GM19372 (cell line): ENCODE measurements around the gene RMND1.
"Not testable (repeated sequence)": the region's sequence is repeated elsewhere in the genome, so short reads cannot be mapped to it uniquely, and the experiment has no call there.

Source experiments
- ATAC-seq: cut with Tn5 transposase; IDR thresholded peaks from one replicate; pipeline ENCODE4 v1.9.1; 2021; ENCODE audit warnings: mild to moderate bottlenecking, low read depth, moderate library complexity; ENCODE audit not compliant: unreplicated experiment

RMND1 gene

DNA sequence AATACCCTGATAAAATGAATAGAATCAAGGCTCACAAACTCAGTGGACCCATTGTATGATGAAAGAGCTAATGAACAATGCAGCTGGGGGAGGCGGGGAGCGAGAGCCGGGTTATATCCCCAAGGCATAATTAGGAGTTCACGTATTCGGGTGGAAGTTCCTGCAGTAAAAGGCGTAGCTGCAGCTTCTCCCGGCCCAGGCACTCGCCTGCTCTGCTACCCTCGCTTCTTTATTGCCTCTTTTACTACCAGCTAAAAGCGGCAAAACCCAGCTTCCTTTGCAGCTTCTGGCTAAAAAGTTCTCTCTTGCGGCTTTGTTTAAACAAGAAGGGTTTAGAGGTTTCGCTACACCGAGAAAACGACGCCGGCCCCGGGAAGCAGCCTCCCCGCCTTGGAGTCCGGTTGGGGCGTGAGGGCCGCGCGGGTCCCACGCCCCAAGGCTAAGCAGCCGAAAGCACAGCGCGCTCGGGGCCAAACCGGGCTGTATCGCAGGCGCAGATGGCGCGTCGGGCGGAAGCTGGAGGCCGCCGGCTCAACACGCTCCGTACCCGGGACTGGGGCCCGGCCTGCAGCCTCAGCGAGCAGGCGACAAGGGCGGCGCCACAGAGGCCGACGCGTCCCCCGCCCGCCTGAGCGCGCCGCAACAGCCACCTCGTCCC is 62.2 kb downstream of the RMND1 start:
- ATAC-seq: peak; percentile 59

DNA sequence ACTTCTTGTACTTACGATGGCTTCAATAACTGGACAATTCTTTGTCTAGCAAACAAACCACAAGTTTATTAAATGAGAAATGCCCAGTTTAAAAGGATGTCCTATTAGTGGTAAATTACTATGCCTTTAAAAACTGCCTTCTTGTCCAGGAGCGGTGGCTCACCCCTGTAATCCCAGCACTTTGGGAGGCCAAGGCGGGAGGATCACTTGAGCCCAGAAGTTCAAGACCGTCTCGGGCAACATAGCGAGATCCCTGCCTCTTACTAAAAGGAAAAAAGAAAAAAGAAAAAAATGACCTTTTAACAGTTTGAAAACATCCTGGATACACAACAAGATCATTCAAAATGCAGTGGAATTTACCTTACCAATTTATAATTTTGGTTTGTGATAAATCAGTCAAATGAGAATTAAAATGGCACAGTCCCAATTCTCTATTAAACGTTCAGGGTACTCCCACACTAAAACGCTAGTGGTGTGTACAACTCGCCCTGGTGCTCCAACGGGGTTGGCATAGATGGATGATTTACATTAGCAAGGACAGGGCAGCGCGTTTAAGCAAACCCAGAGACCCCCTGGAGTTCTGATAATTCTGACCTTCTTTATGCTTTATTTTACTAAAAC is 62.8 kb downstream of the RMND1 start:
- no peak for ATAC-seq

DNA sequence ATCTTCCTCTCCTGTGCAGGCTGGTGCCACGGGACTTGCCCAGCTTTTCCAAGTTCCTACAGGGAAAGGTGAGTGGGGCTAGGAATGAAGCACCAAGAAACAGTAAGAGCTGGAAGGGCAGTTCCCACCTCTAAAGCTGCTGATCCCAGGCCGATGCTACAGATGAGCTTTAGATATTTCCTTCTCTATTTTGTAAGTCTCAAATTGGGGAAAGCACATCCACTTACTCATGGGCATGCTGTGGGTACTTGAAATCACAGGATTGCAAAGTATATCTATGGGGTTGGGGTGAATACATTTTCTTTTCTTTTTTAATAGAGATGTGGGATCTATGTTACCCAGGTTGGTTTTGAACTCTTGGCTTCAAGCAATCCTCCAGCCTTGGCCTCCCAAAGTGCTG is 63.7 kb downstream of the RMND1 start:
- no peak for ATAC-seq

DNA sequence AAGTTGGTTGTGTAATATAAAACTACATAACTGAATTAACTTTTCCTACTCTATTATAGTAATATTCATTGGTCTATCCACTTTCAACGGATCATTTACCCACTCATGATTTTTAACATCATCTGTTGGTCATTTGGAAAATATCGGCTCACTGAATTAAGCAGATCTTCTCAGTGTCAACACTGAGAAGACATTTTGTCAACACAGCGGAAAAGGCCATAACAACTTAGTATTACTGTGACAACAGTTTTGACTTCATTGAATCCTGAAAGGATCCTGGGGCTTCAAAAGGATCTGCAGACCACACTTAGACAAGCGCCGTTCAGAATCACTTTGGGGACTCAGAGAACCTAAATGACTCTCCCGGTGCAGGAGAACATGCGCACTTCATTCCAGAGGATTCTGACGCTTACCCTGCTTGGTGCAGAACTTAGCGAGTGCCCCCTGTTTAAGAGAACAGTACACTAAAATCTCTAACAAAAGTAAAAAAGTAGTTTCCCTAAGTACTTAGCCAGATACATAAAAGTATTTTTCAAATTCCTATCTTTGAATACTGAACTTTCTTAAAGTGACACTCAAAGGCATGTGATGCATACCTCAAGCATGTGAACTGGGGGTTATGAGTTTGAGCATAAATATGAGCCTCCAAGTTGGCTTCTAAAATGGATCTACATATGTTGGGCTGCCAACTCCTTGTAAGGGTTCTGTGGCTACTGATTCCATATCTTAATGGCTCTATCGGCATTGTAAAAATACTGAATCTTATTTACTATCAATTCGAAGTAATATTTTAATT is 64.6 kb downstream of the RMND1 start:
- no peak for ATAC-seq

DNA sequence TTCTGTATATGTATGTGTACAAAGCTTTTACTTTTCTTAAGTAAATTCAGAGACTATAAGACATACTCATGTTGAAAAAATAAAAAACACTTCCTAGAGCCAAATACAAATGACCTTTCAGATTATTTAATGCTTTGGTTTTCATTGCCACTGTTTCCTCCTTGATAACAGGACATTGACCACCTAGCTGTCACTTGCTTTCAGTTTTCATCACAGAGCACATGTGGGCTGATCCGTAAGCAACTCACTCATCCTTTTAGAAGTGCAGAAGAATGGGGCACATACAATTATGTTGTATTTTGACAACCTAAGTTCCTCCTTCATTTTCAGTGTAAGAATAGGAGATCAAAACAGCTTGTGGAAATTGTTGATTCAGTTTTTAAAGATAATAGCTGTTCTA is 66.7 kb downstream of the RMND1 start:
- ATAC-seq: no peak

DNA sequence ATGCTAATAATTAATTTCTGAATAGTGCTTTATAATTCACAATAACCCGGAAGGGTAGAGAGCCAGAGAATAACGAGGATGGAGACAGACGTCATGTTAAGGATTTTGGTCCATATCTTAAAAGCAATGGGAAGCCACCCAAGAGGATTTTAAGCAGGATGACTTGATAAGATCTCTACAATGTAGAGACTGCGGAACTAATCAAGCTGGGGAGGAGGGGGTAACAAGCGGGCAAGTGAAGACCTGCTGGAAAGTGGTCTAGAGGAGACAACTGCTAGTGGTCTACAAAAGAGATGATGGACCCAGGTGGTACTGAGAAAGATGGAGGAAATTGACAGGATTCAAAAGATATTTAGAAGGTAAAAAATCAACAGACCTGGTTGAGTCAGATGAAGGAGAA is 67.8 kb downstream of the RMND1 start:
- ATAC-seq: no peak

DNA sequence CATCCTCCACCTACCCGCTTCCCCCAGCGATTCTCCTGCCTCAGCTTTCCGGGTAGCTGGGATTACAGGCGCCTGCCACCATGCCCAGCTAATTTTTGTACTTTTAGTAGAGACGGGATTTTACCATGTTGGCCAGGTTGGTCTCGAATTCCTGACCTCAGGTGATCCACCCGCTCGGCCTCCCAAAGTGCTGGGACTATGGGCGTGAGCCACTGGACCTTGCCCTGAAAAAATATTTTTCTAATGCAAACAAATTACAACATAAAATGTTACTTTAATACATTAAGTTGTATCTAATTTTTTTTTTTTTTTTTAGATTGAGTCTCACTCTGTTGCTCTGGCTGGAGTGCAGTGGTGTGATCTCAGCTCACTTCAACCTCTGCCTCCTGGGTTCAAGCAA is 69.3 kb downstream of the RMND1 start:
- ATAC-seq: not testable (repeated sequence)

DNA sequence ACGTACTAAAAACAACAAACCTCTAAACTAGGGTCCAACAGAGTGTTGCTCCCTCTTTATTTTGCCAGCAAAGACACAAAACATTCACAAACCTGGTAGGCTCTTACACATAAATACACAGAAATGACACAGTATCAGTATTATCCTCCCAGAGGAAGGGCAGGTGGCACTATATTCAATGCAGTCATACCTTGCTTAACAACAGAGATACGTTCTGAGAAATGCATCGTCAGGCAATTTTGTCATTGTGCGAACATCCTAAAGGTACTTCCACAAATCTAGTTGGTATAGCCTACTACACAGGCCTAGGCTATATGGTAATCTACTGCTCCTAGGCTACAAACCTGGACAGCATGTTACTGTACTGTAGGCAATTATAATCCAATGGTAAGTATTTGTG is 70.2 kb downstream of the RMND1 start:
- ATAC-seq: no peak

DNA sequence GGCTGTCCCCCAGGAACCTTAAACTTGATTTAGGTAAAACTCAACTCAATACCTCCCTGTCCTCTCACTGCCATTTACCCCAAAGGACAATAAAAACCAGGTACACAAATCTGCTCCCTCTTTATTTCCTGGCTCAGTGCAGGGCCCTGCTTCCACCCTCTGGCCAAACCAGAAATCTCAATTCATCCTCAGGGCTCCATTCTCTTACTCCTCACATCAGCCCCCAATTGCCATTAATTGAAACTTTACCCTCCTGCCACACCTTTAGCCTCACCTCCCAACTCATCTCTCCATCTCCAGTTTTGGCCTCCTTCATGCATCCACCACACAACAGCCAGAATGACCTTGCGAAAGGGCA is 71.1 kb downstream of the RMND1 start:
- no peak for ATAC-seq

DNA sequence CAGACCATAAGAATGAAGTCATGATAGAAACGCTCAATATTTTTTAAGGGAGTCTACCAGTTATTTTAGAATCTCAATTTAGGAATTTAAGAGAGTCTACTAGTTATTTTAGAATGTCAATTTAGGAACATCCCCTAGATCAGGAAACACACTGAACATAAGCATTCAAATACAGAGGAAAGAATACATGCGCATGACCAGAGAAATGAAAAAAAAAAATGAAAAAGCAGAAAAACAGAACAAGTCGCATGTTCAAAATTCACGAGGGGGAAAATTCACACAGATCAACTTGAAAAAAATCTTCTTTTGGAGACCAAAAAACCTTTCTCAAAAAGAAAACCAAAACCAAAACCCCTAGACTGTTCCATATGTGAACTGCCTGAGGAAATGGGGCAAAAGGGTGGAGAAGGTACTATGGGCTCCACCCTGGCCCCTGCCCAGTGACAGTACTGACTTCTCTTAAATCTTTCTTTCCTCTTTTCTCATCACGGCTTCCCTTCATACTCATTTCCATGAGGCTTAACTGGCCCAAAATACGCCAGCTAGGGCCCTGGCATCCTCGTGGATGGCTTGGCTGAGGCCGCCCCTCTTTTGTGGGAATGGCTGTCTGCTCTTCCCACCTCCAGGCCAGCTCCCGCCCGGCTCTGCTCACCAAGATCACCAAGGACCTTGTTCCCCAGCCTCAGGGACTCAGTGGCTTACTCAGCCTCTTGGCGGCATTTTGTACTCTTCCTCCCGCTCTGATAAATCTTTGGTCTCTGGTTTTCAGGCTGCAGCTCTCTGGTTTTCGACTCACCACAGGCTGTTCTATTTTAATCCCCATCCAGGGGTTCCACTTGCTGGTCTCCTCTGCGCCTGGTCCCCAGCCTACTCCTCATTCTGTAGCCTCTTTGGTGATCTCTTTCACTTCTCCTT is 71.7 kb downstream of the RMND1 start:
- ATAC-seq: peak; percentile 50

DNA sequence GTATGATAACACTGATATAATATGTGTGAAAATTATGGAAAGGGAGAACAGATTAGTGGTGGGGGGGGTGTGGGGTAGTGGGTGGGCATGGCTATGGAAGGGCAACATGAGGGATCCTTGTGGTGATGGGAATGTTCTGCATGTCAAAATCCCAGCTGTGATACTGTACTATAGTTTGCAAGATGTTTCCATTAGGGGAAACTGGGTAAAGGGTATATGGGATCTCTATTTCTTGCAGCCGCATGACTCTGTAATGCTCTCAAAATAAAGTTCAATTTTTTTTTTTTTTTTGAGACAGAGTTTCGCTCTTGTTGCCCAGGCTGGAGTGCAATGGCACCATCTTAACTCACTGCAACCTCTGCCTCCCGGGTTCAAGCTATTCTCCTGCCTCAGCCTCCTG is 74.8 kb downstream of the RMND1 start:
- no peak for ATAC-seq

DNA sequence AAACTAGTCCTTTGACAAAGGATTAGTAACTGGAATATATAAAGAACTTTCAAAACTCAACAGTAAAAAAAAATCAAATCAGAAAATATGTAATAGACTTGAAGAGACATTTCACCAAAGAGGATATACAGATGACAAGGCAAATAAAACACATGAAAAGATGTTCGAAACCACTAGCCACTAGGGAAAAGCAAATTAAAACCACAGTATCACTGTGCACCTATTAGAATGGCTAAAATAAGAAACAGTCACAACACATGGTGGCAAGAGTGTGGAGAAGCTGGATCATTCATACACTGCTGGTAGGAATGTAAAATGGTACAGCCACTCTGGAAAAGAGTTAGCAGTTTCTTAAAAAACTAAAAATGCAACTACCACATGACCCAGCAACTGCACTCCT is 75.5 kb downstream of the RMND1 start:
- ATAC-seq: no peak

DNA sequence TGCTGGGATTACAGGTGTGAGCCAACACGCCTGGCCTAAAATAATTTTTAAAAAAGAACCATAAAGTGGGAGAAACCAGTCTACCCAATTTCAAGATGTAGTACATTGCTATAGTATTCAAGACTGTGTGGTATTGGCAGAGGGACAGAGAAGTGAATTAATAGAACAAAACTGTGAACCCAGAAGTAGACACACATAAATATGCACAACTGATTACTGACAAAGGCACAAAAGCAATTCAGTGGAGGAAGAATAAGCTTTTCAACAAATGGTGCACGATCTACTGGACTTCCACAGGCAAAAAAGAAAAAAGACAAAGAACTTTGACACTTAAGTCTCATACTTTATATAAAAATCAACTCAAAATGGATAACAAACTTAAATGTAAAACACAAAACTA is 76.1 kb downstream of the RMND1 start:
- no peak for ATAC-seq

DNA sequence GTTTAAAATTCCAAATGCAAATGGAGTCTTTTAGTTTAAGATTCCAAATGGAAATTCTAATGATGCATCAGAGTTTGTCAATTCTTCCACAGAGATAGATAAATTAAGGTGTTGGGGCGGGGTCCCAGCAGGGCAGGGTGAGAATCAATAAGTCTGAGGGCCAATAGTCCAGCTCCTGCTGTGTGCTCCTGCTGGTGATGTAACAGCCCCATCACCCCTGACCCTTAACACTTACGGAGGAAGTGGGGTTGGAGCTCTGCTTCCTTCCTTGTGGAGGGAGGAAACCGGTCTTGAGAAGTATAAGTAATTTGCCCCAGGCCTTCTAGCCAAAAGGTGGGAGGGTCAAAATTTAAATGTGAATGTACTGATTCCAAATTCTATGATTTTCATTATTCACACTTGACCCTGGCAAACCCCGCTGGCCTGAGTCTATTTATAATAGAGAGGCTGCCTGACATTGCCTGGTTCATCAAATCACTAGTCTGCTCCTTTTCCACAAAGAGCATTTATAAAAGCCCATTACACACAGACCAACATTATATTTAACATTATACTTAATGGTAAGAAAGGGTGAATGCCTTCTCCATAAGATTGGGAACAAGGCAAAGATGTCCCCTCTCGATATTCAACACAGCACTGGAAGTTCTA is 77.8 kb downstream of the RMND1 start:
- ATAC-seq: no peak

DNA sequence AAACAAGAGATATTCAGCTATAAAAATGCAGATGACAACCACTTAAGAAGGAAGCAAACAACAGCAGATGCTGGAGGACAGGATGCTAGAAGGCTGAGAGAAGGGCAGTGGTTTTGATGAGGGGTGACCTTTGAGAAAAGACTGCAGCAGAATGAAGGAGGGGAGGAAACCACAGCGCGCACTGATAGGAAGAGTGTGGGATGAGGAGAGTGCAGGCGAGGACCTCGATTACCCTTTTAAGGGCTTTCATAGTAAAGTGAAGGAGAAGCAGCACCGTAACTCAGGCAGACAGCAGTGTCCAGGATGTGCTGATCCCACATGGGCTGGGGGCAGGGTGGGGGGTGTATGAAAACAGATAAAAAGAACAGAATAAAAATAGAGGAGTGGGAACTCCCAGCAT is 79.8 kb downstream of the RMND1 start:
- no peak for ATAC-seq

DNA sequence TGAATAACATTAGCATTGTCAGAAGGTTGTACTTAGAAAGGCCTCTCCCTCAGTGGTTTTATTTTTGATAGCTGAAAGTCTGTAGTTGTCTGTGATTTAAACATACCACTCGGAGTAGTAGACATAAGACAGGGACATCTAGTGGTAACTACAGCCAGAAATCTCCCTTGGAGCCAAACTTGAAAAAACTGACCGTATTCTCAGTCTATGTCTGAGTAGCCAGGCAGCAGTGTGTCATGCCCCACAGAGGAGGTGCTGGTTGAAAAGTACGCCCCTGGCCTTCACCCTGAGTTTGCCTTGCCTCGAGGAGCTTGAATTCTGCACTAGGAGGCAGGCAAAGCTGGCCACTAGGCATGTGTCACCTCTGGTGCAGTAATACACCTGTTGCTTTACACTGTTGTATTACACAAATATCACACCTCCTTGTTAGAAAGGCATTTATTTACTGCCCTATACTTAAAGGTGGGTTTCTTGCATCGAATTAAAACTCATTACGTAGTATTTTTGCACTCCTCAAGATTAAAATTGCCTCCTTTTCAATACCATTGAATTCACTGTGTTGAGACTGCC is 81.3 kb downstream of the RMND1 start:
- no peak for ATAC-seq

DNA sequence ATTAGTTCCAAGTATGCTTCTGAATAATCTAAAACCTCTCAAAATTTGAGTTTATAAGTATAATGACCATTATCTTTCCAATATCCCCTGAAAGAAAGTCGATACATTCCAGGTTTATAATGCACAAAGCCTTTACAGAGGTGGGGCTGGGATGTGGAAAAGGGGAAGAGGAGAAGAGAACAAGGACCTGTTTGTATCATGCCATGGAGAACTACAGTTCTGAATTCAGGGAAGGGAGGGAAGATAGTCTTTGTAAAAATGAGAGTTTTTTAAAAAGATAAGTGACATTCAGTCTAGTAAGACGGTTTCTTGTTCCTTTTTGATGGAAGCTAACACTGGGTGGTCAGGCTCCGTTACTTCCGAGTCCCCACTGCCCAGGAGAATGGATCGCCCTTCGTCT is 86.7 kb downstream of the RMND1 start:
- no peak for ATAC-seq

DNA sequence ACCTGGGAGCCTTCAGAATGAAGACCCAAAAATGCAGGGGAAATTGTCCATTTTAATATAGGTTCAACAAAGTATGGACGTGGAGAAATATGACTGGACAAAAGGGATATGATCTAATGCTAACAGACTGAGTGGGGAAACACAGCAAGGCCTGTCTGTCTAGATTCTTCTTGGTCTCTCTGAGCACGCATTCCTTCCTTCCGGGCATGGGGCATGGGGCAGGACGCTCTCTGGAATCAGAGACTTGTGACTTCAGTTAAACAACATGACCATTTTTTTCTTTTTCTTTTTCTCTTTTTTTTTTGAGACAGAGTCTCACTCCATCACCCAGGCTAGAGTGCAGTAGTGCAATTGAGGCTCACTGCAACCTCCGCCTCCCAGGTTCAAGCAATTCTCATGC is 92.4 kb downstream of the RMND1 start:
- ATAC-seq: no peak

DNA sequence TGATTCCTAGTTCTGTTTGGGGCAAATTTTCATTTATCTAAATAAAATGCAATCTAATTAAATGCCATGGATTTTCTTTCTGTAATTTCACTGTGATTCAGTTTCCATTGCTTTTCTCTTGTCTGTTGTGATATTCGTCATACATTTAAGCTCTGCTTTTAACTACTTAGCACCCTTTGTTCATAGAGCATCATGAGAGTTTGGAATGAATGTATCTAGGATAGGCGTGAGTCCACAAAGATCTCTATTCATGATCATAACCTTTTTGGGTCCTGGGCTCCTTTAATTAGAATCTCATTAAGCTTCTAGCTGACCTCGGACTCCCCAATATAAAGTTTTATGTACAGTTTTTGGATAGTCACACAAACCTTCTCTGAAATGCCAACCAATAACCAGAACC is 93.5 kb downstream of the RMND1 start:
- no peak for ATAC-seq

DNA sequence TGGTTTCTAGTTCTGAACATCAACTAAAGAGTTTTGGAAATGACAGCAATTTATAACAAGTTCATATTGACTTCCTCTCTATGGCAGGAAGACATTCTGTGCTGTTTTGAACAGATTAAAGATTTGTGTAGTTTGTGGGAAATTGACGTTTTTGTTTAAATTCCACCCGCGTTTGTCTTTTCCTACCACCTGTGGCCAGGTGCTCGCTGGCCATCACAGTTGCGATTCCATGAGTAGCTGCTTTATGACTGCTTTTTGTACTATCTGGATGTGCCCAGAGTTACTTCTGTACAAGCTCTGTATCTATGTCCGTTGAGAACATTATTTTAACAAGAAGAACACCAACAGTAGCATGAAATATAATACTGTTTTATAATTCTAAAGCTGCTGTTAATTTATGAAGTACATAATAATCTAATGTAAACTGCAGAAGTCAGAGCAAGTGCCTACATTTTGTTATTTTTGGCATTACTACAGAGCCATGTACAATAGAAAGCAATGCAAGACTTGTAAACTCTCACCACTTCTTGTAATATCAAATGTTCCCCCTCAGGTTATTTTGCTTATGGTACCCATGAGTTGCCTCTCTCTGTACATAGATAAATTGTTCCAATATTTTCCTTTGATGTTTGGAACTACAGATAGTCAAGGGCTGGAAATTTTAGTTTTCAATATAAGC is 94.0 kb downstream of the RMND1 start:
- no peak for ATAC-seq
